A549 (cell line): ENCODE results near the gene HMGCS1. TPM values are rescaled to one million over a fixed set of nuclear protein-coding genes. Genes with fewer than 3 reads are reported as not detected.
A peak's percentile ranks its signal among the peaks of the same experiment; 100 is the strongest.

Experiments
- ATAC-seq, 2 experiments: fragments of 200-7000 bp in 1 of 2; fragments of >200 bp in 1 of 2; cut with Nextera tagmentation in 1 of 2; cut with Tn5 transposase in 1 of 2; 3 replicates each; pipeline versions ENCODE4 v1.8.0 to v1.9.1; 2018 to 2020; ENCODE audit warnings: mild to moderate bottlenecking in 1 of 2, moderate library complexity in 1 of 2
- CTCF ChIA-PET: fragments of 300-600 bp; sonication (Branson Sonifier 250); formaldehyde crosslinking; extraction: SDS; loops from one replicate; lab custom pipeline; 2021; ENCODE audit warnings: antibody characterized with exemption, inconsistent platforms; lab: Yijun Ruan, JAX
- POLR2A ChIA-PET: fragments of 350-600 bp; formaldehyde crosslinking; extraction: SDS; loops from one replicate; lab custom pipeline; 2021; ENCODE audit warnings: antibody characterized with exemption, inconsistent platforms; lab: Yijun Ruan, JAX
- DNase-seq, 2 experiments: peaks; one replicate each; pipeline versions ENCODE4 v3.0.0 to v3.0.0-alpha.2; 2011 to 2016; ENCODE audit warnings: low read depth in 1 of 2, low spot score in 1 of 2
- FAIRE-seq: peaks from 2 replicates; lab custom pipeline; 2011; peaks lifted over from hg19 to GRCh38; lab: Jason Lieb, UNC
- H3K27ac ChIP-seq, 2 experiments: fragments of >200 bp; sonication (Bioruptor Twin); formaldehyde crosslinking; 3 replicates each; pipeline ENCODE4 v1.5.1; 2016 to 2017
- H3K4me1 ChIP-seq: fragments of >200 bp; sonication (Bioruptor Twin); formaldehyde crosslinking; 3 replicates; pipeline ENCODE4 v1.6.1; 2016
- H3K4me2 ChIP-seq: fragments of >200 bp; sonication (Bioruptor Twin); formaldehyde crosslinking; 3 replicates; pipeline ENCODE4 v1.6.1; 2016
- H3K4me3 ChIP-seq: fragments of >200 bp; sonication (Bioruptor Twin); formaldehyde crosslinking; 3 replicates; pipeline ENCODE4 v1.5.1; 2016
- H3K9me3 ChIP-seq: fragments of >200 bp; sonication (Bioruptor Twin); formaldehyde crosslinking; 3 replicates; pipeline ENCODE4 v1.6.1; 2016
- CHD4 ChIP-seq: fragments of 200-600 bp; sonication (generic); IDR thresholded peaks from 2 replicates; pipeline ENCODE4 v1.6.1; 2016; ENCODE audit warnings: antibody characterized with exemption, mild to moderate bottlenecking, borderline replicate concordance
- CTCF ChIP-seq: fragments of >200 bp; sonication (Bioruptor Twin); formaldehyde crosslinking; IDR thresholded peaks from 3 replicates; pipeline ENCODE4 v1.5.1; 2016
- FOSL2 ChIP-seq, 2 experiments: fragments of 450-650 bp in 1 of 2; fragments of >200 bp in 1 of 2; sonication (Bioruptor Twin) in 1 of 2; formaldehyde crosslinking; IDR thresholded peaks; 2 replicates each; pipeline versions ENCODE4 v1.5.0 to v1.6.1; 2016 to 2020; ENCODE audit warnings: mild to moderate bottlenecking in 1 of 2, moderate library complexity in 1 of 2
- FOXS1 ChIP-seq: fragments of 250-450 bp; sonication (Bioruptor Pico); IDR thresholded peaks from 2 replicates; pipeline ENCODE4 v1.5.0; 2020; ENCODE audit warnings: mild to moderate bottlenecking, moderate library complexity
- GATA3 ChIP-seq: IDR thresholded peaks from 2 replicates; pipeline ENCODE4 v1.6.1; 2012; ENCODE audit warnings: borderline replicate concordance
- HMGXB4 ChIP-seq: fragments of 250-450 bp; sonication (Bioruptor Pico); IDR thresholded peaks from 2 replicates; pipeline ENCODE4 v1.5.0; 2021; ENCODE audit warnings: mild to moderate bottlenecking, moderate library complexity, borderline replicate concordance
- HOXB13 ChIP-seq: fragments of 250-450 bp; sonication (Bioruptor Pico); IDR thresholded peaks from 2 replicates; pipeline ENCODE4 v1.5.0; 2020; ENCODE audit warnings: low read depth, mild to moderate bottlenecking, moderate library complexity
- HOXB5 ChIP-seq: fragments of 250-450 bp; sonication (Bioruptor Pico); IDR thresholded peaks from 2 replicates; pipeline ENCODE4 v1.5.0; 2020; ENCODE audit warnings: mild to moderate bottlenecking, moderate library complexity
- JUN ChIP-seq, 2 experiments: fragments of >200 bp; sonication (Bioruptor Twin); formaldehyde crosslinking; IDR thresholded peaks; 2 replicates in 1 of 2; 3 replicates in 1 of 2; pipeline ENCODE4 v1.6.1; 2016 to 2017
- KDM5A ChIP-seq: fragments of 200-600 bp; sonication (generic); IDR thresholded peaks from 2 replicates; pipeline ENCODE4 v1.6.1; 2016; ENCODE audit warnings: antibody characterized with exemption, mild to moderate bottlenecking
- MAFK ChIP-seq: fragments of 450-650 bp; IDR thresholded peaks from 2 replicates; pipeline ENCODE4 v1.6.1; 2014; ENCODE audit not compliant: partially characterized antibody
- MAZ ChIP-seq: fragments of 150-350 bp; IDR thresholded peaks from 2 replicates; pipeline ENCODE4 v1.6.1; 2014; ENCODE audit warnings: antibody characterized with exemption, low read depth, low read length, borderline replicate concordance
- NPAS2 ChIP-seq: fragments of 250-450 bp; sonication (Bioruptor Pico); IDR thresholded peaks from 2 replicates; pipeline ENCODE4 v1.8.0; 2022; ENCODE audit warnings: mild to moderate bottlenecking, moderate library complexity, borderline replicate concordance
- POLR2A ChIP-seq: IDR thresholded peaks from 2 replicates; pipeline ENCODE4 v1.6.1; 2012; ENCODE audit warnings: mild to moderate bottlenecking, low read length
- POLR2AphosphoS2 ChIP-seq: conservative IDR thresholded peaks from 2 replicates; pipeline ENCODE4 v1.6.1; 2012; ENCODE audit warnings: low read length, improper control_type of control experiment, inconsistent platforms
- RAD21 ChIP-seq, 2 experiments: fragments of >200 bp in 1 of 2; sonication (Bioruptor Twin) in 1 of 2; formaldehyde crosslinking in 1 of 2; IDR thresholded peaks in 1 of 2; conservative IDR thresholded peaks in 1 of 2; 2 replicates in 1 of 2; 3 replicates in 1 of 2; pipeline ENCODE4 v1.6.1; 2012 to 2018; ENCODE audit warnings: inconsistent platforms in 1 of 2
- RARB ChIP-seq: fragments of 250-450 bp; sonication (Bioruptor Pico); IDR thresholded peaks from 2 replicates; pipeline ENCODE4 v1.8.0; 2021; ENCODE audit warnings: mild to moderate bottlenecking, moderate library complexity
- RNF2 ChIP-seq: fragments of 200-600 bp; sonication (generic); IDR thresholded peaks from 2 replicates; pipeline ENCODE4 v1.6.1; 2016; ENCODE audit warnings: low read depth, mild to moderate bottlenecking, antibody characterized with exemption, moderate library complexity, borderline replicate concordance
- TFCP2L1 ChIP-seq: fragments of 250-450 bp; sonication (Bioruptor Pico); IDR thresholded peaks from 2 replicates; pipeline ENCODE4 v1.5.0; 2021; ENCODE audit warnings: mild to moderate bottlenecking
- ZC3H11A ChIP-seq: fragments of 450-650 bp; IDR thresholded peaks from 2 replicates; pipeline ENCODE4 v1.6.1; 2014; ENCODE audit warnings: antibody characterized with exemption, mild to moderate bottlenecking
- ZNF302 ChIP-seq: fragments of 250-450 bp; sonication (Bioruptor Pico); IDR thresholded peaks from 2 replicates; pipeline ENCODE4 v1.9.0; 2021; ENCODE audit warnings: inconsistent platforms, mild to moderate bottlenecking, moderate library complexity
- WGBS: methylation state at CpG from one replicate; pipeline ENCODE4 v1.1.6; 2017; ENCODE audit errors: missing lambda C conversion rate; 5-methylcytosine and 5-hydroxymethylcytosine counted together
- polyA plus RNA-seq, 4 experiments: library from polyadenylated mRNA; depleted of rRNA in 3 of 4; stranded (reverse); fragments of >200 nt; fragmentation: RNase III in 1 of 4; extraction: RNeasy Plus Mini Kit Qiagen cat#74134 plus additional on column Dnase treatment in 1 of 4; gene quantifications; 2 replicates in 3 of 4; 3 replicates in 1 of 4; pipeline ENCODE4 v1.2.3, GENCODE V29; 2011 to 2017
- TF ChIP-seq, protein P1 (sequence below): IDR thresholded peaks from 2 replicates; pipeline ENCODE4 v1.6.1; 2012; ENCODE audit warnings: low read depth, borderline replicate concordance

Gene HMGCS1
- polyA plus RNA-seq, 2 of the 4 experiments (the other 2 are of a cell fraction), result 64.8 to 72.8 TPM

- Histone ChIP-seq H3K4me3 (no peak overlapping the region), H3K4me2 (no peak overlapping the region), H3K9me3 (no peaks in the 10 kb centered on the region), H3K4me1 (peaks cover 8% of the 10 kb centered on the region; the same call in 1 of the 3 replicates), H3K27ac (no peak overlapping the region)
- ChIA-PET CTCF (interaction anchor here (1.0 to 1.3 kb wide), 2 partner anchors 103 to 144 kb away, joined by 3 to 4 read pairs; no protein-coding TSS in a partner anchor), POLR2A (no interaction called here)
- DNase-seq (no peak), FAIRE-seq (no peak), ATAC-seq (peak in 1 of 2 experiments; percentile 33; a peak in 3 of 6 replicates)
- TF ChIP-seq POLR2AphosphoS2 (0 out of 2 replicates have a peak, but pooled peaks have one; percentile 44), TFCP2L1 (no peak)
These were observed 26.6 kb downstream of the HMGCS1 start for GRCh38 chr5:43286623-43287022.

DNA sequence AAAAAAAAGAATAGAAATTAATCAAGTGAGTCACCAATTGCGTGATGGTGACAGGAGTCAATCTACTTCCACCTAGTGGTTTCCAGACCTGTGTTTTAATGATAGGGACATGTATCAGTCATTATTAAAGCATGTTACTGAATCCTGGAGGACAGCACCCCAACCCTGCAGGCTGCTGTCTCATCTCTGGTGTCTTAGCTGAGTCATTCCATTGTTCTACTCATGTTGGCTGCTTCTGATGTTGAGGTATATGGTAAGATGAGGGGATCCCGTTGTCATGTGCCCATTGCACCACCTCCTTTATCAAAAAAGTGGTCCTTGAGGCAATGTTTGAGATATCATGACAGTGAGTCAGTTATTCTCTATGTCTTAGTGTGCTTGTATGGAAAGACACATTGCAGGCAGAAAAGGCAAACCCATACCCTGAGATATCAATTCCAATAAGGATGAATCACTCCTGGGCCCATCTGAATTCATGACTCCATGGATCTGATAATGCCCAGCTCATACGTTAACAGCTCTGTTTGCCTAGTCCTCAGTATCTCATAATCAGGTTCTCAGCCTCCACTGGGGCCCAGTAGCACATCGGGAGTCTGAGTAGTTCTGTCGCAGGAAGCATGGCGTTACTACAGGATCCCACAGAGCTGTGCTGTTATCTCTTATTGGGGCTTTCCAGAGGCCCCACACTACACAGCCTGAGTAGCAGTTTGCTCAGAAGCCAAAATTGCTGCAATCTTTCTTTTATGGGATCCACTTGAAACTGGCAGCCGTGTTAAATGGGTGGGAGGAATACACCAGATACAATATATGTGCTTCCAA lies 31.2 kb downstream of the HMGCS1 start:
- Histone ChIP-seq H3K4me2 (no peak overlapping the region), H3K4me3 (no peak overlapping the region), H3K27ac (no peak overlapping the region), H3K9me3 (no peaks in the 10 kb centered on the region), H3K4me1 (no peaks in the 10 kb centered on the region)
- POLR2A ChIA-PET, result no interaction called here
- CTCF ChIA-PET, result interaction anchor here (1.0 kb wide), 1 partner anchor 24 kb away, joined by 3 read pairs; no protein-coding TSS in a partner anchor
- ATAC-seq (peak in 1 of 2 experiments; percentile 12; a peak in 2 of 6 replicates), DNase-seq (no peak), FAIRE-seq (no peak)
- TF ChIP-seq POLR2AphosphoS2 (no peak), TFCP2L1 (no peak), JUN (IDR thresholded peaks at IDR 0.05) (no peak), CHD4 (no peak), RNF2 (no peak), HOXB13 (CRISPR knock-in tag) (no peak), HMGXB4 (CRISPR knock-in tag) (no peak), KDM5A (no peak), MAZ (no peak)
- TF ChIP-seq, protein P1, sequence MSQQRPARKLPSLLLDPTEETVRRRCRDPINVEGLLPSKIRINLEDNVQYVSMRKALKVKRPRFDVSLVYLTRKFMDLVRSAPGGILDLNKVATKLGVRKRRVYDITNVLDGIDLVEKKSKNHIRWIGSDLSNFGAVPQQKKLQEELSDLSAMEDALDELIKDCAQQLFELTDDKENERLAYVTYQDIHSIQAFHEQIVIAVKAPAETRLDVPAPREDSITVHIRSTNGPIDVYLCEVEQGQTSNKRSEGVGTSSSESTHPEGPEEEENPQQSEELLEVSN, result no peak
- 75% methylated on average over 7 of the region's 7 CpGs for WGBS

DNA sequence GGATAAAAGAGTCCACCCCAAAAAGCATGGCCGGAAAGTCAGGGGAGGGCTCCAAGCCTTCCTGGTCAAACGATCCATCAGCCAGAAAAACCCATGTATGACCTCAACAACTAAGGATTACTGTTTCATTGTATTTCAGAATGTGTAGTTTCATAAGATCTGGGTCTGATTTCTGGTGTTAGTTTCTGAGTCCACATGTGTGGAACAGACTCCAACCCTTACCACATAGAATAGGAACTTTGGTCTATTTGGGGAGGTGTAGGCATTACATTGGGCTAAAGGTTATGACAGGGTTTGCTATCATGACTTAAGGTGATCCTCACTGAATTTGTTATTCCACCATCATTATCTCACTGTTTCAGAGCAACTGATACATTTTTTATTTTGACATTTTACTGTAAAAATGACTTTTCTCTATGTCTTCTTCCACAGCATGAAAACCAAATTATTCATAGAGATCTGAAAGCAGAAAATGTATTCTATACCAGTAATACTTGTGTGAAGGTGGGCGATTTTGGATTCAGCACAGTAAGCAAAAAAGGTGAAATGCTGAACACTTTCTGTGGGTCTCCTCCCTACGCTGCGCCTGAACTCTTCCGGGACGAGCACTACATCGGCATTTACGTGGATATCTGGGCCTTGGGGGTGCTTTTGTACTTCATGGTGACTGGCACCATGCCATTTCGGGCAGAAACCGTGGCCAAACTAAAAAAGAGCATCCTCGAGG lies 33.5 kb downstream of the HMGCS1 start:
- Histone ChIP-seq H3K4me2 (no peak overlapping the region), H3K4me1 (no peaks in the 10 kb centered on the region)
- ATAC-seq, result no peak
- peak; percentile 61 for TF ChIP-seq MAFK
- no peak for TF ChIP-seq RAD21 (conservative IDR thresholded peaks at IDR 0.05 in 1 of 2, IDR thresholded peaks at IDR 0.05 in 1 of 2)
- TF ChIP-seq, all 56 proteins: peak for 1
- 58% methylated on average over 12 of the region's 12 CpGs for WGBS
- FAIRE-seq (no peak), DNase-seq (no peak)
- H3K9me3 ChIP-seq, result no peaks in the 10 kb centered on the region
- no peak overlapping the region for H3K27ac ChIP-seq
- CTCF ChIA-PET, result no interaction called here
- POLR2A ChIA-PET, result no interaction called here
- no peak overlapping the region for H3K4me3 ChIP-seq

DNA sequence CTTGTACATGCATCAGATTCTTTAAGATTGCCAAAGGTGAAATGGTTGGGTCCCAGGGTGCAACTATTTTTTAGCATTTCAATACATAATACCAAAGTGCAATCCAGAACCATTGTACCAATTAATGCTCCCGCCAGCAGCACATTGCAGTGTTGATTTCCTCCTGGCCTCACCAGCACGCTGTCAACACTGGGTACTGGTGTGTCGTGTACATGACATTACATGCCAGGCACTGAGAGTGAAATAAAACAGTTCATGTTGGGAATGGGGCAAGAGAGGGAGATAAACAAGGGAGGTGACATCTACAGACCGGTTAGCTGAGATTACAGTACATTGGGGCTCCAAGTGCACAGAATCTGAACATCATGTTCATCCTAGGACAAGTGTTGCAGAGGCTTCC lies 37.8 kb downstream of the HMGCS1 start:
- Histone ChIP-seq H3K4me3 (no peak overlapping the region), H3K9me3 (no peaks in the 10 kb centered on the region), H3K4me2 (no peak overlapping the region), H3K27ac (no peak overlapping the region), H3K4me1 (no peaks in the 10 kb centered on the region)
- ATAC-seq, result no peak
- 80% methylated on average over 4 of the region's 4 CpGs for WGBS
- DNase-seq, result no peak
- ChIA-PET POLR2A (no interaction called here), CTCF (interaction anchor here (1.5 kb wide), 1 partner anchor 48 kb away, joined by 3 read pairs; no protein-coding TSS in a partner anchor)
- no peak for FAIRE-seq
- TF ChIP-seq ZNF302, result no peak
- TF ChIP-seq POLR2A, result no peak
- TF ChIP-seq POLR2AphosphoS2, result no peak
- TF ChIP-seq CHD4, result no peak
- TF ChIP-seq CTCF, result no peak
- no peak for TF ChIP-seq FOXS1
- TF ChIP-seq NPAS2 (CRISPR knock-in tag), result no peak
- no peak for TF ChIP-seq GATA3
- TF ChIP-seq ZC3H11A, result no peak
- no peak for TF ChIP-seq RARB (CRISPR knock-in tag)
- no peak for TF ChIP-seq FOSL2 (IDR thresholded peaks at IDR 0.05)
- no peak for TF ChIP-seq FOSL2 (CRISPR knock-in tag; IDR thresholded peaks at IDR 0.05)
- TF ChIP-seq, protein P1, result no peak
- no peak for TF ChIP-seq HOXB5 (CRISPR knock-in tag)
